Fibroblast of mammary gland (primary cell): ENCODE data around the gene IGSF21.

Source experiments
- DNase-seq: peaks from one replicate; pipeline ENCODE4 v3.0.0-alpha.2; 2010; ENCODE audit warnings: low read depth
- H3K4me3 ChIP-seq: 2 replicates; pipeline ENCODE4 v1.5.1; 2011; ENCODE audit warnings: low read depth, mild to moderate bottlenecking, low read length, moderate library complexity; ENCODE audit not compliant: control insufficient read depth
- TF ChIP-seq, protein P1 (sequence below): conservative IDR thresholded peaks from 2 replicates; pipeline ENCODE4 v1.5.1; 2011; ENCODE audit warnings: low read depth, low read length, inconsistent platforms; ENCODE audit not compliant: control insufficient read depth, insufficient read depth

Gene IGSF21

GRCh38 chr1:18244762-18245161 lies 137.2 kb downstream of the IGSF21 start:
- no peak overlapping the region for H3K4me3 ChIP-seq
- DNase-seq: no peak
- TF ChIP-seq, protein P1, sequence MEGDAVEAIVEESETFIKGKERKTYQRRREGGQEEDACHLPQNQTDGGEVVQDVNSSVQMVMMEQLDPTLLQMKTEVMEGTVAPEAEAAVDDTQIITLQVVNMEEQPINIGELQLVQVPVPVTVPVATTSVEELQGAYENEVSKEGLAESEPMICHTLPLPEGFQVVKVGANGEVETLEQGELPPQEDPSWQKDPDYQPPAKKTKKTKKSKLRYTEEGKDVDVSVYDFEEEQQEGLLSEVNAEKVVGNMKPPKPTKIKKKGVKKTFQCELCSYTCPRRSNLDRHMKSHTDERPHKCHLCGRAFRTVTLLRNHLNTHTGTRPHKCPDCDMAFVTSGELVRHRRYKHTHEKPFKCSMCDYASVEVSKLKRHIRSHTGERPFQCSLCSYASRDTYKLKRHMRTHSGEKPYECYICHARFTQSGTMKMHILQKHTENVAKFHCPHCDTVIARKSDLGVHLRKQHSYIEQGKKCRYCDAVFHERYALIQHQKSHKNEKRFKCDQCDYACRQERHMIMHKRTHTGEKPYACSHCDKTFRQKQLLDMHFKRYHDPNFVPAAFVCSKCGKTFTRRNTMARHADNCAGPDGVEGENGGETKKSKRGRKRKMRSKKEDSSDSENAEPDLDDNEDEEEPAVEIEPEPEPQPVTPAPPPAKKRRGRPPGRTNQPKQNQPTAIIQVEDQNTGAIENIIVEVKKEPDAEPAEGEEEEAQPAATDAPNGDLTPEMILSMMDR: no peak

- DNase-seq: no peak
- TF ChIP-seq, protein P1: no peak
- H3K4me3 ChIP-seq: no peak overlapping the region
Observed at GRCh38 chr1:18245647-18246046, 138.0 kb downstream of the IGSF21 start.

- TF ChIP-seq, protein P1: no peak
- DNase-seq: no peak
- H3K4me3 ChIP-seq: no peak overlapping the region
Observed at GRCh38 chr1:18246543-18246942, 138.9 kb downstream of the IGSF21 start.

DNA sequence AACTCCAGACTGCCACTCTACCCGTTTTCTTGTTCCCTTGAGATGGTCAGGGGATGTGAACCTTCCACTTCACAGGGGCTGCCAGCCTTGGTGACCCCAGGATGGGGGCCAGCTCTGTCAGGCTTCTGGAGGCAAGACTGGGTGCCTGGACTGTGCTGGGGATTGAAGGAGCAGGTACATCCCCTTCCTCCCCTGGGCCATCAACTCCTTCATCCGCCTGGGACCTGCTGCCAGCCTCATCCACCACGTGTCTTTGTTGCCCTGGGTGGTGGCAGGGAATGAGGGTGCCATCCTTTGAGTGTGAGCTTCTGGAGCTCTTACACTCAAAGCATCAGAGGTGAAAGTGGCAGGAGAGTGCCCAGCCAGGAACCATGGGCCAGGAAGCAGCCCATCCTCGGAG lies 139.6 kb downstream of the IGSF21 start:
- TF ChIP-seq, protein P1: no peak
- no peak overlapping the region for H3K4me3 ChIP-seq
- no peak for DNase-seq

DNA sequence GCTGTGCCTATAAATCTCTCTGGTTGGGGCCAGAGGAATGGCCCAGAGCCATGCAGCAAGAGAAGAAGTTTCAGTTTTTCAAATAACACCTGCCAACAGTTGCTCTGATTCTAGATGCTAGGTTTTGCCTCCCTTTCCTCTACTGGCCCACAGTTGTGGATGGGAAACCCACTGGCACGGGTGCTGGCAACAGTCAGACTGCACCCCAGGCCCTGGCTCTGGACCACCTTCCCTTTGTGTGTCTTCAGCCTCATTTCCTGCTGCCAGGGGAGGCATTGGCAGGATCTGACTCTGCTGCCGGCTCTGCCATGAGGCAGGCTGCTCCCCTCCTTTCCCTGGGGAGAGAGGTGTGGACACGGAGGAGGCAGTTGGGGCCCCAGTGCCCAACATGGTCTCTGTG lies 142.0 kb downstream of the IGSF21 start:
- H3K4me3 ChIP-seq: no peak overlapping the region
- no peak for DNase-seq
- TF ChIP-seq, protein P1: no peak

GRCh38 chr1:18253093-18253492 lies 145.5 kb downstream of the IGSF21 start:
- no peak for DNase-seq
- TF ChIP-seq, protein P1: no peak
- H3K4me3 ChIP-seq: no peak overlapping the region
